MCF 10A (cell line): ENCODE results near the gene BAIAP2L2. TPM values are rescaled to one million over a fixed set of nuclear protein-coding genes. Genes with fewer than 3 reads are reported as not detected.

Source experiments
- BruUV-seq: library from RNA; stranded (reverse); fragments of 400-500 nt; replicated peaks from 2 replicates; lab custom pipeline; 2021; lab: Mats Ljungman, UMichigan
- CTCF ChIA-PET: fragments of 300-600 bp; sonication (Branson Sonifier 250); formaldehyde crosslinking; extraction: SDS; loops from one replicate; lab custom pipeline; 2021; ENCODE audit warnings: antibody characterized with exemption, inconsistent platforms; lab: Yijun Ruan, JAX
- POLR2A ChIA-PET: fragments of 300-600, 350-650 bp; sonication (Branson Sonifier 250); formaldehyde crosslinking; extraction: SDS; loops from one replicate; lab custom pipeline; 2020; ENCODE audit warnings: antibody characterized with exemption, inconsistent platforms; lab: Yijun Ruan, JAX
- DNase-seq: peaks from one replicate; pipeline ENCODE4 v3.0.0-alpha.2; 2018; ENCODE audit not compliant: unreplicated experiment
- H3K27ac Mint-ChIP-seq: one replicate; pipeline ENCODE4 v1.8.0; 2022; ENCODE audit warnings: mild to moderate bottlenecking, low read depth, mixed read lengths; ENCODE audit not compliant: unreplicated experiment
- H3K27me3 Mint-ChIP-seq: one replicate; pipeline ENCODE4 v1.8.0; 2022; ENCODE audit warnings: mixed read lengths; ENCODE audit not compliant: insufficient read depth, unreplicated experiment
- H3K36me3 Mint-ChIP-seq: one replicate; pipeline ENCODE4 v1.8.0; 2022; ENCODE audit warnings: mild to moderate bottlenecking, moderate library complexity, mixed read lengths; ENCODE audit not compliant: insufficient read depth, unreplicated experiment
- H3K4me1 Mint-ChIP-seq: one replicate; pipeline ENCODE4 v1.8.0; 2022; ENCODE audit warnings: mixed read lengths; ENCODE audit not compliant: insufficient read depth, unreplicated experiment
- H3K4me3 Mint-ChIP-seq: one replicate; pipeline ENCODE4 v1.8.0; 2022; ENCODE audit warnings: mild to moderate bottlenecking, moderate library complexity, mixed read lengths; ENCODE audit not compliant: unreplicated experiment
- H3K9me3 Mint-ChIP-seq: one replicate; pipeline ENCODE4 v1.8.0; 2022; ENCODE audit warnings: mixed read lengths; ENCODE audit not compliant: unreplicated experiment
- CTCF ChIP-seq: fragments of 200-600 bp; IDR thresholded peaks from one replicate; pipeline ENCODE4 v1.8.0; 2022; ENCODE audit warnings: antibody characterized with exemption, mild to moderate bottlenecking; ENCODE audit not compliant: unreplicated experiment
- intact Hi-C: fragments of 100-400 bp; cut with micrococcal nuclease; formaldehyde crosslinking; loops from 2 replicates; pipeline ENCODE4 v1.14.1; 2022
- total RNA-seq: library from RNA; stranded (reverse); gene quantifications from 2 replicates; pipeline ENCODE4 v1.2.3, GENCODE V29; 2022

Gene BAIAP2L2
- total RNA-seq, 1 experiment from 2014 or later, result 7.1 TPM

GRCh38 chr22:38051900-38052862 is 58.3 kb downstream of the BAIAP2L2 start:
- intact Hi-C loops, result loop anchor here (1.0 kb wide), 2 partner anchors 301 to 520 kb away; no protein-coding TSS in a partner anchor
- peak; percentile 93 for TF ChIP-seq CTCF
- POLR2A ChIA-PET, result interaction anchor here (0.6 to 1.3 kb wide), 8 partner anchors 9 to 689 kb away, joined by 3 to 8 read pairs (median 3); no protein-coding TSS in a partner anchor
- Mint-ChIP-seq H3K4me1 (peaks cover 5% of the 10 kb centered on the region), H3K27ac (no peak overlapping the region), H3K9me3 (no peaks in the 10 kb centered on the region), H3K27me3 (no peaks in the 10 kb centered on the region), H3K4me3 (no peak overlapping the region), H3K36me3 (no peaks in the 10 kb centered on the region)
- CTCF ChIA-PET, result interaction anchor here (0.5 to 3.5 kb wide), 51 partner anchors 8 to 1932 kb away, joined by 3 to 38 read pairs (median 3); partner anchors contain the start of genes DMC1 and TOMM22
- DNase-seq, result peak; percentile 83
- no TSS peak for BruUV-seq

GRCh38 chr22:38051261-38051660 is 59.2 kb downstream of the BAIAP2L2 start:
- DNase-seq, result no peak
- no TSS peak for BruUV-seq
- no peak overlapping the region for H3K4me3 Mint-ChIP-seq
- H3K27ac Mint-ChIP-seq, result no peak overlapping the region
- peaks cover 5% of the 10 kb centered on the region for H3K4me1 Mint-ChIP-seq
- POLR2A ChIA-PET, result no interaction called here
- CTCF ChIA-PET, result interaction anchor here (0.8 to 3.5 kb wide), 11 partner anchors 8 to 718 kb away, joined by 3 to 38 read pairs (median 4); partner anchors contain the start of gene DMC1
- H3K9me3 Mint-ChIP-seq, result no peaks in the 10 kb centered on the region
- intact Hi-C loops, result no loop called here
- no peaks in the 10 kb centered on the region for H3K36me3 Mint-ChIP-seq
- TF ChIP-seq CTCF, result no peak
- no peaks in the 10 kb centered on the region for H3K27me3 Mint-ChIP-seq

GRCh38 chr22:38050720-38051119 is 59.8 kb downstream of the BAIAP2L2 start:
- DNase-seq, result no peak
- Mint-ChIP-seq H3K27ac (no peak overlapping the region), H3K4me3 (no peak overlapping the region), H3K4me1 (peaks cover 5% of the 10 kb centered on the region), H3K9me3 (no peaks in the 10 kb centered on the region), H3K27me3 (no peaks in the 10 kb centered on the region), H3K36me3 (no peaks in the 10 kb centered on the region)
- intact Hi-C loops, result no loop called here
- POLR2A ChIA-PET, result no interaction called here
- no TSS peak for BruUV-seq
- CTCF ChIA-PET, result interaction anchor here (0.6 to 1.0 kb wide), 4 partner anchors 24 to 1344 kb away, joined by 3 to 4 read pairs (median 3); no protein-coding TSS in a partner anchor
- TF ChIP-seq CTCF, result no peak
